Heart left ventricle (tissue), 13 donors: ENCODE results near the gene ULK1.

Experiments
- POLR2A ChIP-seq, 2 donors: fragments of 450-650 bp; IDR thresholded peaks; one replicate each; pipeline ENCODE4 v1.6.1; 2017; ENCODE audit warnings: antibody characterized with exemption in 2 of 2, mild to moderate bottlenecking in 2 of 2, moderate library complexity in 2 of 2
- TF ChIP-seq, protein P1 (sequence below), 12 donors: fragments of 200-600 bp; sonication (generic) in 4 of 12; IDR thresholded peaks; one replicate each; pipeline versions ENCODE4 v1.5.0 to v1.8.0; 2018 to 2022; ENCODE audit warnings: antibody characterized with exemption in 12 of 12, mild to moderate bottlenecking in 5 of 12
- donor health status: ischemic (EF 13 %, LVEDD 7.1; RV severe dilation, severe dysfunction).
- donor health status: DM: no; HTN: yes; CAD: no.
- donor health status: DM: no; HTN: no; CAD: no.
- donor health status: ischemic (EF 25% LVEDD 6.9; RV normal size, moderate dysfunction).
- donor health status: ischemic (EF 25% LVEDD 5.7; RV mildly dilated, moderate dysfunction).
- donor health status: ischemic (EF 35%, LVEDD 5.7; RV mildly dilated, moderate dysfunction).
- donor health status: nonischemic (EF 11% LVEDD 7.7; RV severe dilation, severe dysfunction).
- donor health status: DM: yes; HTN: yes; CAD: no.
- donor health status: PGD.
- donor health status: ischemic (EF 29% LVEDD 5.4; RV normal size, mild dysfunction).
- donor health status: nonischemic (EF 23%, LVEDD 6.1; RV moderate dilation, normal function).

DNA sequence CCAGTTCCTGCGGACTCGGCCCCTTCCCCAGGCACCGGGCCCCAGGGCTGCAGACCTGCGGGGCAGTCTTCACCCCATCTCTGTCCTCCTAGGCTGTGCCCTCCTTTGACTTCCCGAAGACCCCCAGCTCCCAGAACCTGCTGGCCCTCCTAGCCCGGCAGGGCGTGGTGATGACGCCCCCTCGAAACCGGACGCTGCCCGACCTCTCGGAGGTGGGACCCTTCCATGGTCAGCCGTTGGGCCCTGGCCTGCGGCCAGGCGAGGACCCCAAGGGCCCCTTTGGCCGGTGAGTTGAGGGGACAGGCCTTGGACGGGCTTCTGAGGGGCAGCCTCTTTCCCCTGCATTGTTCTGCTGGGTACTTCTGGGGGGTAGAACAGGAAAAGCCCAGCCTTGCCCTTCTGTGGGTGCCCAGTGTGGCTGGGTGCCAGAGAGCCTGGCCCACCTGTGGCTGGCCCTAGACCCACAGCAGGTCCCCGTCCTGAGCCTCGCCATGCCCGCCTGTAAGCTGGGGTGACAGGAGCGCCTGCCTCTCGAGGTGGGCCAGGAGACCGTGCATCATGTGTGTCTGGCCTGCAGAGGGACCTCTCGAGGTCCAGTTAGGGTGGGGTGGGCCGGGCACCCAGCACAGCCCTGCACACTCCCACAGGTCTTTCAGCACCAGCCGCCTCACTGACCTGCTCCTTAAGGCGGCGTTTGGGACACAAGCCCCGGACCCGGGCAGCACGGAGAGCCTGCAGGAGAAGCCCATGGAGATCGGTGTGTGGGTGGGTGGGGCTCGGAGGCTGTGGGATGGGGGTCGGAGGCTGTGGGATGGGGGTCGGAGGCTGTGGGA, 22.1 kb downstream of the ULK1 start:
- TF ChIP-seq, protein P1, sequence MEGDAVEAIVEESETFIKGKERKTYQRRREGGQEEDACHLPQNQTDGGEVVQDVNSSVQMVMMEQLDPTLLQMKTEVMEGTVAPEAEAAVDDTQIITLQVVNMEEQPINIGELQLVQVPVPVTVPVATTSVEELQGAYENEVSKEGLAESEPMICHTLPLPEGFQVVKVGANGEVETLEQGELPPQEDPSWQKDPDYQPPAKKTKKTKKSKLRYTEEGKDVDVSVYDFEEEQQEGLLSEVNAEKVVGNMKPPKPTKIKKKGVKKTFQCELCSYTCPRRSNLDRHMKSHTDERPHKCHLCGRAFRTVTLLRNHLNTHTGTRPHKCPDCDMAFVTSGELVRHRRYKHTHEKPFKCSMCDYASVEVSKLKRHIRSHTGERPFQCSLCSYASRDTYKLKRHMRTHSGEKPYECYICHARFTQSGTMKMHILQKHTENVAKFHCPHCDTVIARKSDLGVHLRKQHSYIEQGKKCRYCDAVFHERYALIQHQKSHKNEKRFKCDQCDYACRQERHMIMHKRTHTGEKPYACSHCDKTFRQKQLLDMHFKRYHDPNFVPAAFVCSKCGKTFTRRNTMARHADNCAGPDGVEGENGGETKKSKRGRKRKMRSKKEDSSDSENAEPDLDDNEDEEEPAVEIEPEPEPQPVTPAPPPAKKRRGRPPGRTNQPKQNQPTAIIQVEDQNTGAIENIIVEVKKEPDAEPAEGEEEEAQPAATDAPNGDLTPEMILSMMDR (IDR thresholded peaks at IDR 0.05): no peak
- TF ChIP-seq POLR2A (IDR thresholded peaks at IDR 0.05): no peak
